GM23248 (cell line): Measurements from ENCODE around the gene PCDHGC3. TPM values are rescaled to one million over a fixed set of nuclear protein-coding genes. Genes with fewer than 3 reads are reported as not detected.

Experiments
- DNase-seq: peaks from one replicate; pipeline ENCODE4 v3.0.0-alpha.2; 2015
- H2AFZ ChIP-seq: fragments of 200-600 bp; sonication (generic); 2 replicates; pipeline ENCODE4 v1.6.1; 2016; ENCODE audit warnings: antibody characterized with exemption
- H3F3A ChIP-seq: fragments of 200-600 bp; sonication (generic); 2 replicates; pipeline ENCODE4 v1.6.1; 2016; ENCODE audit warnings: mild to moderate bottlenecking, antibody characterized with exemption, mixed run types; ENCODE audit not compliant: insufficient read depth
- H3K27ac ChIP-seq: fragments of 200-600 bp; sonication (generic); 2 replicates; pipeline ENCODE4 v1.5.1; 2016; ENCODE audit warnings: mild to moderate bottlenecking
- H3K27me3 ChIP-seq: fragments of 200-600 bp; sonication (generic); replicated peaks from 2 replicates; pipeline ENCODE4 v1.6.1; 2016; ENCODE audit warnings: mild to moderate bottlenecking; ENCODE audit not compliant: insufficient read depth
- H3K36me3 ChIP-seq: fragments of 200-600 bp; sonication (generic); 2 replicates; pipeline ENCODE4 v1.6.1; 2016; ENCODE audit warnings: low read depth, mild to moderate bottlenecking
- H3K4me1 ChIP-seq: fragments of 200-600 bp; sonication (generic); 2 replicates; pipeline ENCODE4 v1.6.1; 2016; ENCODE audit warnings: mild to moderate bottlenecking; ENCODE audit not compliant: insufficient read depth
- H3K4me2 ChIP-seq: fragments of 200-600 bp; sonication (generic); one replicate; pipeline ENCODE4 v1.6.1; 2016; ENCODE audit warnings: mild to moderate bottlenecking; ENCODE audit not compliant: unreplicated experiment
- H3K4me3 ChIP-seq: fragments of 200-600 bp; sonication (generic); 2 replicates; pipeline ENCODE4 v1.5.1; 2016; ENCODE audit warnings: mild to moderate bottlenecking
- H3K79me2 ChIP-seq: fragments of 200-600 bp; sonication (generic); 2 replicates; pipeline ENCODE4 v1.6.1; 2016; ENCODE audit warnings: mild to moderate bottlenecking; ENCODE audit not compliant: insufficient read depth
- H3K9ac ChIP-seq: fragments of 200-600 bp; sonication (generic); 2 replicates; pipeline ENCODE4 v1.6.1; 2016; ENCODE audit warnings: mild to moderate bottlenecking
- H3K9me2 ChIP-seq: fragments of 200-600 bp; sonication (generic); 2 replicates; pipeline ENCODE4 v1.6.1; 2016; ENCODE audit warnings: mixed run types, mild to moderate bottlenecking, moderate library complexity; ENCODE audit not compliant: insufficient read depth
- H3K9me3 ChIP-seq: fragments of 200-600 bp; sonication (generic); one replicate; pipeline ENCODE4 v1.6.1; 2017; ENCODE audit warnings: low read depth
- H4K20me1 ChIP-seq: fragments of 200-600 bp; sonication (generic); 2 replicates; pipeline ENCODE4 v1.6.0; 2016; ENCODE audit not compliant: insufficient read depth
- EZH2 ChIP-seq: fragments of 200-600 bp; sonication (generic); IDR thresholded peaks from 2 replicates; pipeline ENCODE4 v1.6.1; 2018; ENCODE audit warnings: antibody characterized with exemption, mild to moderate bottlenecking; ENCODE audit not compliant: insufficient read depth, poor library complexity, severe bottlenecking
- EZH2phosphoT487 ChIP-seq: fragments of 200-600 bp; sonication (generic); IDR thresholded peaks from 2 replicates; pipeline ENCODE4 v1.6.1; 2018; ENCODE audit warnings: antibody characterized with exemption, moderate library complexity, mild to moderate bottlenecking, low read depth; ENCODE audit not compliant: insufficient read depth
- WGBS, 2 experiments: methylation state at CpG; one replicate each; pipeline ENCODE4 v1.1.6; 2015 to 2017; ENCODE audit warnings: low lambda C conversion rate in 2 of 2, low coverage in 1 of 2; ENCODE audit errors: missing lambda C conversion rate in 2 of 2; 5-methylcytosine and 5-hydroxymethylcytosine counted together
- in situ Hi-C: fragments of 300-500 bp; cut with MboI; formaldehyde crosslinking; loops from 2 replicates; pipeline ENCODE4 v1.15.0; 2020
- polyA plus RNA-seq: library from polyadenylated mRNA; unstranded; fragments of >200 nt; fragmentation: Nextera tagmentation; extraction: Ambion mirVana; gene quantifications from 2 replicates; pipeline ENCODE4 v1.2.1, GENCODE V29; 2016
- total RNA-seq: library from RNA; depleted of rRNA; stranded (reverse); fragments of >200 nt; shearing (Covaris generic); gene quantifications from 2 replicates; pipeline ENCODE4 v1.2.3, GENCODE V29; 2014

PCDHGC3 gene
- total and polyA plus RNA-seq, 2 experiments from 2014 or later, result 44.6 to 74.4 TPM

DNA sequence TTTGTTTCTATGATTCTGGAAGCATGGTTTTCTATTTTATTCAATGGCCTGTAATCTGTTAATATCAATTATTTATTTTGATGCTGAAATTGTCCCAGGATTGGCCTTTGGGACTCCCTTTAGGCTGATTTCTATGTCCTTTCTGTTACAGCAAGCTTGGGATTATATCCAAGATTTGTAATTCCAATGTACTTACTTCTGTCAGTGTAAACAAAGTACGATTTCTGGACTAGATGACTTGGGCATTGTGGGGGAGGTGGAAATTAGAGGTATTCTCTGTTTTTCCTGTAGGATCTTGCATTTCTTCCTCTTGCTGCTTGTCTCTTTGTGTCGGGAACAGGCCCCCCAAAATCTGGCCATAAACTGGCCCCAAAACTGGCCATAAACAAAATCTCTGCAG is 41.8 kb upstream of the PCDHGC3 start:
- H3K36me3 ChIP-seq, result no peaks in the 10 kb centered on the region
- 0 out of 2 replicates have a peak overlapping the region, but pooled peaks have one; percentile 23 for H3K4me3 ChIP-seq
- peaks cover 29% of the 10 kb centered on the region for H3K4me1 ChIP-seq
- no peaks in the 10 kb centered on the region for H3K27me3 ChIP-seq
- no peaks in the 10 kb centered on the region for H3K9me3 ChIP-seq
- peak overlapping the region; percentile 59 for H3K4me2 ChIP-seq
- no peak overlapping the region for H3K9ac ChIP-seq
- peaks cover 52% of the 10 kb centered on the region for H3K79me2 ChIP-seq
- no peaks in the 10 kb centered on the region for H3K9me2 ChIP-seq
- H3F3A ChIP-seq, result peaks cover 20% of the 10 kb centered on the region
- H4K20me1 ChIP-seq, result no peaks in the 10 kb centered on the region
- H3K27ac ChIP-seq, result peak overlapping the region; percentile 8; the same call in 1 of the 2 replicates
- 52 to 54% methylated on average over 2 of the region's 2 CpGs for WGBS, 2 experiments
- peak; percentile 71 for DNase-seq
- in situ Hi-C loops, result no loop called here
- H2AFZ ChIP-seq, result no peak overlapping the region
- no peak for TF ChIP-seq EZH2
- TF ChIP-seq EZH2phosphoT487, result no peak

DNA sequence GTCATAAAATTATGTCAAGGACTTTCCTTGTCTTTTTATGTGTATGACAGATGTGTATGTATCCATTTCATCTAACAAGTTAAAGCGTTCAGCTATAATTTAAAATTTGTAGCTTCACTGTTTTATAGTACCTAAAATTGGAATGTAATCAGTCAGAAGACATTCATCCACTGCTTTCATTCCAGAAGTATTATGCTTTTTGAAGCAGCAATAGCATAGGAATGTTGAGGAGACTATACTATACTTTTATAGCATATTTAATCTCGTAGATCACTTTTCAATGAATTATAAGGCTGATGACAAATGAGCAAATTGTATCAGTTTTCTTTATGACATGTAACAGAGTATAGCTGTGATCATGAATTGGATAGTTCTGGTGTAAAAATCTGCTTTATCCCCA is 38.5 kb upstream of the PCDHGC3 start:
- DNase-seq, result peak; percentile 69
- H3K36me3 ChIP-seq, result no peaks in the 10 kb centered on the region
- no peaks in the 10 kb centered on the region for H3K9me3 ChIP-seq
- 26 to 31% methylated on average over 2 of the region's 2 CpGs for WGBS, 2 experiments
- peak overlapping the region; percentile 19 for H3K4me3 ChIP-seq
- peaks cover 20% of the 10 kb centered on the region for H3F3A ChIP-seq
- no peaks in the 10 kb centered on the region for H4K20me1 ChIP-seq
- H2AFZ ChIP-seq, result no peak overlapping the region
- TF ChIP-seq EZH2phosphoT487 (no peak), EZH2 (no peak)
- H3K27me3 ChIP-seq, result no peaks in the 10 kb centered on the region
- no peak overlapping the region for H3K9ac ChIP-seq
- peak overlapping the region; percentile 46 for H3K4me2 ChIP-seq
- peaks cover 36% of the 10 kb centered on the region for H3K4me1 ChIP-seq
- no peaks in the 10 kb centered on the region for H3K9me2 ChIP-seq
- peak overlapping the region; percentile 39 for H3K27ac ChIP-seq
- H3K79me2 ChIP-seq, result peaks cover 67% of the 10 kb centered on the region
- in situ Hi-C loops, result no loop called here

DNA sequence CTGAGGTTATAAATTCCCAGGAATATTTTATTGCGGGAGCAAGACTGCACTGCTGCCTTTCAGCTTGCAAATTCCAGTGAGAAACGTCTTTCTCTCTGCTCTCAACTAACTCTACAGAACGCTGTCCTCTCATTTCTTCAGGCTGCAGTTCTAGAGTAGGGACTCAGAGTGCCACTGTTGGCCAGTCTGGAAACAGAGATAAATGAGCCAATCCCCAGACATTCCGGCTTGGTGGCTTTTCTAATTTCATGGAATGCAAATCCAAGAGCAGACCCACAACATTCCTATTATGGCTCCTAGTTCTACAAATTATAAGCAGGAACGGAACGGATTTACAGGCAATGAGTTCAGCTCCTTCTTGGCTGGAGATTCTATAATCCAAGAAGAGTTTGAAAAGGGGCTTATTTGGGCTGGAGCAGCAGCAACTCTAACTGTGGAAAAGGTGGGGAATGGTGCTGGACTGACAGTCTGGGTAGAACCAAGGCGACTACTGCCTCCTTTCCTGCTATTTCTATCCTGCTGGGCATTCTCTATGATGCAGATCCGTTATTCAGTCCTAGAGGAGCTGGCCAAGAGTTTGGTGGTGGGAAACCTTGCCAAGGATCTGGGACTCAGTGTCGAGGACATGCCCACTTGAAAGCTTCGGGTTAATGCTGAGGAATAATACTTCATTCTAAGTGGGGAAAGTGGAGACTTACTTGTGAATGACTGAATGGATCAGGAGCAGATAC is 36.2 kb upstream of the PCDHGC3 start:
- no peaks in the 10 kb centered on the region for H3K9me2 ChIP-seq
- no peaks in the 10 kb centered on the region for H3K36me3 ChIP-seq
- peak overlapping the region; percentile 13 for H3K4me2 ChIP-seq
- H3K9ac ChIP-seq, result no peak overlapping the region
- in situ Hi-C loops, result no loop called here
- H3F3A ChIP-seq, result peaks cover 12% of the 10 kb centered on the region; the same call in 1 of the 2 replicates
- peaks cover 79% of the 10 kb centered on the region for H3K79me2 ChIP-seq
- TF ChIP-seq EZH2, result no peak
- TF ChIP-seq EZH2phosphoT487, result no peak
- H3K4me3 ChIP-seq, result no peak overlapping the region
- DNase-seq, result peak; percentile 62
- no peaks in the 10 kb centered on the region for H3K27me3 ChIP-seq
- no peak overlapping the region for H2AFZ ChIP-seq
- peak overlapping the region; percentile 9 for H3K27ac ChIP-seq
- H4K20me1 ChIP-seq, result no peaks in the 10 kb centered on the region
- H3K4me1 ChIP-seq, result peaks cover 24% of the 10 kb centered on the region
- H3K9me3 ChIP-seq, result no peaks in the 10 kb centered on the region
- 33 to 34% methylated on average over 10 of the region's 10 CpGs for WGBS, 2 experiments

DNA sequence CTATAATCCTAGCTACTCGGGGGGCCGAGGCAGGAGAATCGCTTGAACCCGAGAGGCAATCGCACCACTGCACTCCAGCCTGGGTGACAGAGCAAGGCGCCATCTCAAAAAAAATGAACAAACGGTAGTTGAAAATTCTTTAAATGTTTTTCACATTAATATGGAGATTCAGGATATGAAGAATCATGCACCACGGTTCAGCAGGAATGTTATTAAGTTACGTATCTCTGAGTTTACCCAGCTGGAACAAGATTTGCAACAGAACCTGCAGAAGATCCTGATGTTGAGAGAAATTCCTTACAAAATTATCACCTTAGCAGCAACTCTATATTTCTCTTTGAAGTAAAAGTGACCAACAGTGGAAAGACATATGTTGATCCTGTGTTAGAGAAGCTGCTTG is 35.4 kb upstream of the PCDHGC3 start:
- WGBS, 2 experiments, result 88 to 89% methylated on average over 9 of the region's 9 CpGs
- no peak for DNase-seq
- TF ChIP-seq EZH2 (no peak), EZH2phosphoT487 (no peak)
- H3K27me3 ChIP-seq, result no peaks in the 10 kb centered on the region
- H4K20me1 ChIP-seq, result no peaks in the 10 kb centered on the region
- H3K27ac ChIP-seq, result no peak overlapping the region
- H3K36me3 ChIP-seq, result no peaks in the 10 kb centered on the region
- no peak overlapping the region for H2AFZ ChIP-seq
- H3K9me2 ChIP-seq, result no peaks in the 10 kb centered on the region
- no peak overlapping the region for H3K9ac ChIP-seq
- in situ Hi-C loops, result no loop called here
- no peak overlapping the region for H3K4me3 ChIP-seq
- peaks cover 23% of the 10 kb centered on the region for H3K4me1 ChIP-seq
- H3K4me2 ChIP-seq, result no peak overlapping the region
- no peaks in the 10 kb centered on the region for H3K9me3 ChIP-seq
- peaks cover 12% of the 10 kb centered on the region; the same call in 1 of the 2 replicates for H3F3A ChIP-seq
- H3K79me2 ChIP-seq, result peaks cover 81% of the 10 kb centered on the region
